Measurements from ENCODE around the gene DCHS1.

The DCHS1 gene

GRCh38 chr11:6673523-6674218 lies 18.1 kb upstream of the DCHS1 start:
- DNase-seq, result no peak

- DNase-seq, result no peak
These were observed 16.4 kb upstream of the DCHS1 start for GRCh38 chr11:6671991-6672390.

GRCh38 chr11:6670202-6670830 lies 14.7 kb upstream of the DCHS1 start:
- no peak for DNase-seq

- peak; percentile 6 for DNase-seq
These were observed 12.2 kb upstream of the DCHS1 start for GRCh38 chr11:6667733-6668374.

GRCh38 chr11:6666302-6667183 lies 10.9 kb upstream of the DCHS1 start:
- no peak for DNase-seq

- no peak for DNase-seq
These were observed 8.9 kb upstream of the DCHS1 start for GRCh38 chr11:6664551-6664950.

GRCh38 chr11:6663794-6664469 lies 8.3 kb upstream of the DCHS1 start:
- no peak for DNase-seq

- no peak for DNase-seq
These were observed 5.1 kb upstream of the DCHS1 start for GRCh38 chr11:6660712-6661111.

- DNase-seq, result no peak
These were observed 3.0 kb upstream of the DCHS1 start for GRCh38 chr11:6658647-6659046.

GRCh38 chr11:6657346-6657745 lies 1.7 kb upstream of the DCHS1 start:
- DNase-seq, result no peak

GRCh38 chr11:6656936-6657335 lies 1.3 kb upstream of the DCHS1 start:
- no peak for DNase-seq

GRCh38 chr11:6656584-6656915 lies 941 bp upstream of the DCHS1 start:
- DNase-seq, result no peak

- no peak for DNase-seq
These were observed 404 bp downstream of the DCHS1 start for GRCh38 chr11:6655020-6655789.

- DNase-seq, result no peak
These were observed 1.2 kb downstream of the DCHS1 start for GRCh38 chr11:6654281-6655019.

GRCh38 chr11:6653656-6654055 lies 2.0 kb downstream of the DCHS1 start:
- no peak for DNase-seq

- no peak for DNase-seq
These were observed 2.5 kb downstream of the DCHS1 start for GRCh38 chr11:6653097-6653496.

- DNase-seq, result no peak
These were observed 3.4 kb downstream of the DCHS1 start for GRCh38 chr11:6652182-6652581.

- DNase-seq, result no peak
These were observed 4.6 kb downstream of the DCHS1 start for GRCh38 chr11:6650980-6651379.

GRCh38 chr11:6650104-6650503 lies 5.5 kb downstream of the DCHS1 start:
- no peak for DNase-seq

- DNase-seq, result no peak
These were observed 7.1 kb downstream of the DCHS1 start for GRCh38 chr11:6648501-6648900.

- DNase-seq, result no peak
These were observed 7.8 kb downstream of the DCHS1 start for GRCh38 chr11:6647836-6648235.

All from kidney glomerular epithelial cell (primary cell).